ENCODE measurements around the gene HPD. TPM values are rescaled to one million over a fixed set of nuclear protein-coding genes. Genes with fewer than 3 reads are reported as not detected.
"Not testable (repeated sequence)": the region's sequence is repeated elsewhere in the genome, so short reads cannot be mapped to it uniquely, and the experiment has no call there.

HPD gene
- total and polyA plus RNA-seq, 5 donors from 2014 or later: not detected

DNA sequence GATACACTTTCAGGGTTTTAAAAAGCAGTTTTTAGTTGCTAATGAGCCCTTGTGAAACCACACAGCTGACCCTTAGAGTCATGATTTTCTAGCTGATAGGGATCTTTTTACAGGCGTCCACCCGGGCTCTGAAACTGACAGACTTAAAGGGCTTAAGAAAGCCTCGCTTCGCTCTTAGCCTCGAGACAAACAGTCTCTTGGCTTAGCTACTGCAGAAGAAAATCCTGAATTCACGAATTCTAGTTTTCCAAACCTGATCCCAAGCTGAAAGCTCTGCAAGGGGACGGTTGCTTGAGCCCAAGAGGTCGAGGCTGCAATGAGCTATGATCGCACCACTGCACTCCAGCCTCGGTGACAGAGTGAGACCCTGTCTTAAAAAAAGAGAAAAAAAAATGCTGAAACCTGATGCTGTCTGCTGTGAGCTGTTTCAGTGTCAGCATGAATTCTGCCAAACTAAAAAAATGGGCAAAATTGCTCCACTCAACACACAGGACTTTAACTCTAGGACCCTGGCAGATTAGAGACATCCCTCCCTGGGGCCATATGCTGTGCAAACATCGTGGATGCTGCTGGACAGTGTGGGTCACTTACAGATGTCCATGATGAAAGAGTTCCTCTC lies 3.1 kb upstream of the HPD start:
- no peak overlapping the region for H3K4me3 ChIP-seq (ENCODE audit: low read depth, low read length)
- Mint-ChIP-seq H3K4me3 (no peak overlapping the region), H3K27ac (no peak overlapping the region), H3K27me3 (no peaks in the 10 kb centered on the region), H3K4me1 (no peaks in the 10 kb centered on the region), H3K9me3 (no peaks in the 10 kb centered on the region), H3K36me3 (peaks cover 4% of the 10 kb centered on the region)
- no peak for DNase-seq
- ATAC-seq (ENCODE audit: low read depth in 2 of 2): no peak
- no peaks in the 10 kb centered on the region for H3K36me3 ChIP-seq (ENCODE audit: control insufficient read depth, insufficient read depth, low read length)
- H3K27me3 ChIP-seq (ENCODE audit: control insufficient read depth, insufficient read depth, low read length): no peaks in the 10 kb centered on the region
- no peak overlapping the region for H3K27ac ChIP-seq (ENCODE audit: insufficient read depth, low read length, poor library complexity, severe bottlenecking)
- no peaks in the 10 kb centered on the region for H3K9me3 ChIP-seq (ENCODE audit: control insufficient read depth in 2 of 2, low read length in 2 of 2)
- H3K4me1 ChIP-seq (ENCODE audit: control insufficient read depth, insufficient read depth, low read length, poor library complexity, severe bottlenecking): no peaks in the 10 kb centered on the region

DNA sequence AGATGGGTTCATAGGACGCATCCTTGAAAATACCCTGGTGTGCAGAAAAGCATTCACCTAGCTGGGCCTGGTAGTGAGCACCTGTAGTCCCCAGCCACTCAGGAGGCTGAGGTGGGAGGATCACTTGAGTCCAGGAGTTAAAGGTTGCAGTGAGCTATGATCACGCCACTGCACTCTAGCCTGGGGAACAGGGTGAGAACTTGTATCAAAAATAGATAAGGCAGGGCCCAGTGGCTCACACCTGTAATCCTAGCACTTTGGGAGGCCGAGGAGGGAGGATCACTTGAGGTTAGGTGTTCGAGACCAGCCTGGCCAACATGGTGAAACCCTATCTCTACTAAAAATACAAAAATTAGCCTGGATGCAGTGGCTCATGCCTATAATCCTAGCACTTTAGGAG lies 2.0 kb upstream of the HPD start:
- H3K4me3 Mint-ChIP-seq; H3K9me3 ChIP-seq (ENCODE audit: control insufficient read depth in 2 of 2, low read length in 2 of 2); H3K36me3 Mint-ChIP-seq; H3K9me3 Mint-ChIP-seq; DNase-seq; ATAC-seq (ENCODE audit: low read depth in 2 of 2); H3K27me3 Mint-ChIP-seq; H3K36me3 ChIP-seq (ENCODE audit: control insufficient read depth, insufficient read depth, low read length); H3K4me1 Mint-ChIP-seq; H3K27ac ChIP-seq (ENCODE audit: insufficient read depth, low read length, poor library complexity, severe bottlenecking); H3K27ac Mint-ChIP-seq; H3K27me3 ChIP-seq (ENCODE audit: control insufficient read depth, insufficient read depth, low read length); H3K4me3 ChIP-seq (ENCODE audit: low read depth, low read length); H3K4me1 ChIP-seq (ENCODE audit: control insufficient read depth, insufficient read depth, low read length, poor library complexity, severe bottlenecking): not testable (repeated sequence)

DNA sequence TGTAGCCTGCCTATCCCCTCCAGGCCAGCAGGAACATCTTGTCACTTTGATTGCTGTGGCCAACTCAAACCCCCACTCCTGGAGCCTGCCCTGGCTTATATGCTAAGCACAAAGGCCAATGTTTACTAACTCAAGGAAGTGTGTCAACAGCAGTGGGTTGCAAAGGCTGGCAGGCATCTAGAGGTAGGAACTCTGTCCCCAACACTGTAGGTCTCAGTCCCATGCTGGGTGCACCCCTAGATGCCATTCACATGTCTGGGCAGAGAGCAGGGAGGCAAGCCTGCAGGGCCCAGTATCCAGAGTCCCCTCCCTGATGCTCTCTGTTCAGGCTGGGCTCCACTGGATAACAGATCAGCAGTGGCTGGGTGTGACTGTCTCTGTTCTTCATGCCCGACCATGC lies 1.6 kb upstream of the HPD start:
- H3K4me1 Mint-ChIP-seq: no peaks in the 10 kb centered on the region

DNA sequence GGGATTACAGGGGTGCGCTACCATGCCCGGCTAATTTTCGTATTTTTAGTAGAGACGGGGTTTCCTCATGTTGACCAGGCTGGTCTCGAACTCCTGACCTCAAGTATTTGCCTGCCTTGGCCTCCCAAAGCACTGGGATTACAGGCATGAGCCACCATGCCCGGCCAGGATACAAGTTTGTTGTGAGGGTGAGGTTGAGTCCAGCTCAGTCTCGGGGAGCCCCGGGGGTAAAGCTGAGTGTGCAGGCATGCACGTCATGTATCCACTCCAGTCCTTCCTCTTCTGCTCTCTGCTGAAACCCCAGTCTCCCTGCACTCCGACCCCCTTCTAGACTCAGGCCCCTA lies 369 bp downstream of the HPD start:
- DNase-seq: no peak
- Mint-ChIP-seq H3K4me1 (no peaks in the 10 kb centered on the region), H3K27ac (no peak overlapping the region), H3K9me3 (no peaks in the 10 kb centered on the region), H3K4me3 (no peak overlapping the region), H3K36me3 (peaks cover 2% of the 10 kb centered on the region), H3K27me3 (no peaks in the 10 kb centered on the region)
- Histone ChIP-seq H3K36me3 (ENCODE audit: control insufficient read depth, insufficient read depth, low read length) (no peaks in the 10 kb centered on the region), H3K27me3 (ENCODE audit: control insufficient read depth, insufficient read depth, low read length) (no peaks in the 10 kb centered on the region), H3K4me3 (ENCODE audit: low read depth, low read length) (no peak overlapping the region), H3K9me3 (ENCODE audit: control insufficient read depth in 2 of 2, low read length in 2 of 2) (no peaks in the 10 kb centered on the region), H3K4me1 (ENCODE audit: control insufficient read depth, insufficient read depth, low read length, poor library complexity, severe bottlenecking) (no peaks in the 10 kb centered on the region), H3K27ac (ENCODE audit: insufficient read depth, low read length, poor library complexity, severe bottlenecking) (no peak overlapping the region)
- no peak for ATAC-seq (ENCODE audit: low read depth in 2 of 2)

More for the DNA sequence above, 1.6 kb upstream of the HPD start:
- no peak overlapping the region for H3K27ac ChIP-seq (ENCODE audit: insufficient read depth, low read length, poor library complexity, severe bottlenecking)
- no peaks in the 10 kb centered on the region for H3K27me3 Mint-ChIP-seq
- ATAC-seq (ENCODE audit: low read depth in 2 of 2): no peak
- H3K4me1 ChIP-seq (ENCODE audit: control insufficient read depth, insufficient read depth, low read length, poor library complexity, severe bottlenecking): no peaks in the 10 kb centered on the region
- no peaks in the 10 kb centered on the region for H3K36me3 ChIP-seq (ENCODE audit: control insufficient read depth, insufficient read depth, low read length)
- no peak overlapping the region for H3K4me3 ChIP-seq (ENCODE audit: low read depth, low read length)
- DNase-seq: no peak
- peaks cover 4% of the 10 kb centered on the region for H3K36me3 Mint-ChIP-seq
- no peaks in the 10 kb centered on the region for H3K9me3 ChIP-seq (ENCODE audit: control insufficient read depth in 2 of 2, low read length in 2 of 2)
- no peaks in the 10 kb centered on the region for H3K9me3 Mint-ChIP-seq
- no peaks in the 10 kb centered on the region for H3K27me3 ChIP-seq (ENCODE audit: control insufficient read depth, insufficient read depth, low read length)
- no peak overlapping the region for H3K4me3 Mint-ChIP-seq
- H3K27ac Mint-ChIP-seq: no peak overlapping the region

DNA sequence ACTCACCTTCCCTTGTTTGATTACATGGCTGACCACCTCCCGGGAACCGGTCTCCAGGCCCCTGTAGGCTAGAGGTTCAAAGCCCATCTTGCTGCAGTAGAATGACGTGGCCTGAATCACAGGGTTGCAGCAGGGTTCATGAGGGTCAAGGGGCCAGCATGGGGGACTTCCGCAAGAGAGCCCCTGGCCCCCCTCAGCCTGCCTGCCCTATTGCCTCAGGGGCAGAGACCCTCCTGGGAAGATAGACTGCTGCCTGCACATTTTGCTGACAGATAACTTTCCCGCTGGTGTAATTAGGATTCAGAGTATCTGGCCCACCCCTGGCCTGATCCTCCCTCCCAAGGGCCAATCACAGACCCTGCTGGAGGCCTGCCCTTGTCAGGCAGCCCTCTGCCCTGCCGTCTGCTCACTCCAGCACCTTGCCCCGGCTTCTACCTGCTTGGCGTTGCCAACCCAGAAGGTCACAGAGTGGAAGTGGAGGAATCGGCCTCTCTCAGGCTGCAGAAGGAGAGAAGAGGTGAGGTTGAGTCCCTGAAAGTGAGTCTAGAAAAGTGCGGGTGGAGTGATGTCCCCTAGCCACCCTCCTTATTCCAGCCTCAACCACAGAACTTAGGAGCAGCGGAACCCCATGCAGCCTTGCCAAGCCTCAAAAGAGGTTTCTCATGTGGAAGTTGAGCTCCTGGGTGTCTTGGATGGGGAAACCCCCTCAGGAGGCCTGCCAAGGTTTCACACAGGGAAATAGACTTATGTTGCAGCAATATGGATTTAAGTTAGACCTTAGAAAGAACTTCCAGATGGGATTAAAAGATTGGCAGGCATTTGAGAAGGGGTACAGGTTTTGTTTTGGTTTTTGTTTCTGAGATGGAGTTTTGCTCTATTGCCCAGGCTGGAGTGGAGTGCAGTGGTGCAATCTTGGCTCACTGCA lies 1.1 kb downstream of the HPD start:
- Histone ChIP-seq H3K27me3 (ENCODE audit: control insufficient read depth, insufficient read depth, low read length) (no peaks in the 10 kb centered on the region), H3K27ac (ENCODE audit: insufficient read depth, low read length, poor library complexity, severe bottlenecking) (no peak overlapping the region), H3K4me3 (ENCODE audit: low read depth, low read length) (no peak overlapping the region), H3K36me3 (ENCODE audit: control insufficient read depth, insufficient read depth, low read length) (no peaks in the 10 kb centered on the region), H3K9me3 (ENCODE audit: control insufficient read depth in 2 of 2, low read length in 2 of 2) (no peaks in the 10 kb centered on the region), H3K4me1 (ENCODE audit: control insufficient read depth, insufficient read depth, low read length, poor library complexity, severe bottlenecking) (no peaks in the 10 kb centered on the region)
- no peak for ATAC-seq (ENCODE audit: low read depth in 2 of 2)
- H3K27me3 Mint-ChIP-seq: no peaks in the 10 kb centered on the region
- H3K4me3 Mint-ChIP-seq: no peak overlapping the region
- no peak overlapping the region for H3K27ac Mint-ChIP-seq
- H3K4me1 Mint-ChIP-seq: no peaks in the 10 kb centered on the region
- H3K36me3 Mint-ChIP-seq: no peaks in the 10 kb centered on the region
- H3K9me3 Mint-ChIP-seq: no peaks in the 10 kb centered on the region
- DNase-seq: no peak

DNA sequence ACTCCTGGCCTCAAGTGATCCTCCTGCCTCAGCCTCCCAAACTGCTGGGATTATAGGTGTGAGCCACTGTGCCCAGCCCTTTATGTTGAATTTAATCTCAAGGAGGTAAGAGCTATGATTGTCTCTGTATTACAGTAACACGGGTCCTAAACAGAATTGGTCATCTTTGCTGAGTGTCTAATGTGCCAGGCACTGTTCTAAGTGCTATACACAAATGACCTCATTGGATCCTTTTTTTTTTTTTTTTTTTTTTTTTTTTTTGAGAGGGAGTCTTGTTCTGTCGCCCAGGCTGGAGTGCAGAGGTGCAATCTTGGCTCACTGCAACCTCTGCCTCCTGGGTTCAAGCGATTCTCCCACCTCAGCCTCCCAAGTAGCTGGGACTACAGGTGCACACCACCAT lies 6.3 kb downstream of the HPD start:
- H3K4me3 ChIP-seq (ENCODE audit: low read depth, low read length); H3K4me1 ChIP-seq (ENCODE audit: control insufficient read depth, insufficient read depth, low read length, poor library complexity, severe bottlenecking); ATAC-seq (ENCODE audit: low read depth in 2 of 2); H3K4me3 Mint-ChIP-seq; H3K9me3 Mint-ChIP-seq; H3K27ac ChIP-seq (ENCODE audit: insufficient read depth, low read length, poor library complexity, severe bottlenecking); DNase-seq; H3K9me3 ChIP-seq (ENCODE audit: control insufficient read depth in 2 of 2, low read length in 2 of 2); H3K36me3 Mint-ChIP-seq; H3K27me3 Mint-ChIP-seq; H3K4me1 Mint-ChIP-seq; H3K36me3 ChIP-seq (ENCODE audit: control insufficient read depth, insufficient read depth, low read length); H3K27me3 ChIP-seq (ENCODE audit: control insufficient read depth, insufficient read depth, low read length): not testable (repeated sequence)
- H3K27ac Mint-ChIP-seq: peak overlapping the region in 1 of 3 donors; percentile 12

DNA sequence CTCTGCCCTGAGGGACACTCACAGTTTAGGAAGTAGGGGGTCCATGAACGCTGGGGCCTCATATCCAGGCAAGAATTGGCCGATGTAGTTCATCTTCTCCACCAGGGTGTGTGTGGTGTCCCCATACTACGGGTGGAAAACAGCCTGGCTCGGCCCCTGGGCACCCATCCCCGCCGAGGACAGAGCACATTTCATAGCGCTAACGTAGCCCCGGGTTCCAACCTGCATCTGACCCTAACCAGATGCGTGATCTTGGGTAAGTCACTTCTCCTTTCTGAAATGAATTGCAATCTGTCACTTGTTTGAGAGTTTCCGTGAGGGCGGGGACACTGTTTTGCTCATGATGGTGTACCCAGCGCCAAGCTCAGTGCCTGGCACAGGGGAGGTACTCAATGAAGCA lies 9.0 kb downstream of the HPD start:
- no peak overlapping the region for H3K4me3 Mint-ChIP-seq
- no peaks in the 10 kb centered on the region for H3K4me1 ChIP-seq (ENCODE audit: control insufficient read depth, insufficient read depth, low read length, poor library complexity, severe bottlenecking)
- no peaks in the 10 kb centered on the region for H3K9me3 ChIP-seq (ENCODE audit: control insufficient read depth in 2 of 2, low read length in 2 of 2)
- H3K27ac ChIP-seq (ENCODE audit: insufficient read depth, low read length, poor library complexity, severe bottlenecking): no peak overlapping the region
- H3K27ac Mint-ChIP-seq: peak overlapping the region in 2 of 3 donors; percentile 38 to 47
- no peaks in the 10 kb centered on the region for H3K36me3 Mint-ChIP-seq
- no peaks in the 10 kb centered on the region for H3K4me1 Mint-ChIP-seq
- H3K36me3 ChIP-seq (ENCODE audit: control insufficient read depth, insufficient read depth, low read length): no peaks in the 10 kb centered on the region
- no peaks in the 10 kb centered on the region for H3K9me3 Mint-ChIP-seq
- no peaks in the 10 kb centered on the region for H3K27me3 ChIP-seq (ENCODE audit: control insufficient read depth, insufficient read depth, low read length)
- no peak for DNase-seq
- ATAC-seq (ENCODE audit: low read depth in 2 of 2): no peak
- H3K4me3 ChIP-seq (ENCODE audit: low read depth, low read length): no peak overlapping the region
- no peaks in the 10 kb centered on the region for H3K27me3 Mint-ChIP-seq

DNA sequence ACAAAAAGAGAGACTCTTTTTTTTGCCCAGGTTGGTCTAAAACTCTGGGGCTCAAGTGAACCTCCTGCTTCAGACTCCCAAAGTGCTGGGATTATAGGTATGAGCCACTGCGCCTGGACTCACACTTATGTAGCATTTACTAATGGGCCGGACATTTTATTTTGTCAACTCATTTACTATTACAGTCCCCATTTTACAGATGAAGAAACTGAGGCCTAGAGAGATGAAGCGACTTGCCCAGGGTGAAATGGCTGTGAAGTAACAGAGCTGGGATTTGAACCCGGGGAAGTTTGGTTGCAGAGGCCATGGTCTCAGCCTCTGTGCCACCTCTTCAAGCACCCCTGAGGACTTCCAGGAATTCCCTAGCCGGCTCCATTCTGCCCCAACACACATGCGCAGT lies 9.4 kb downstream of the HPD start:
- Mint-ChIP-seq H3K4me3 (no peak overlapping the region), H3K9me3 (no peaks in the 10 kb centered on the region), H3K27me3 (no peaks in the 10 kb centered on the region), H3K27ac (no peak overlapping the region), H3K36me3 (no peaks in the 10 kb centered on the region), H3K4me1 (no peaks in the 10 kb centered on the region)
- no peaks in the 10 kb centered on the region for H3K4me1 ChIP-seq (ENCODE audit: control insufficient read depth, insufficient read depth, low read length, poor library complexity, severe bottlenecking)
- H3K27me3 ChIP-seq (ENCODE audit: control insufficient read depth, insufficient read depth, low read length): no peaks in the 10 kb centered on the region
- DNase-seq (no peak), ATAC-seq (ENCODE audit: low read depth in 2 of 2) (no peak)
- H3K27ac ChIP-seq (ENCODE audit: insufficient read depth, low read length, poor library complexity, severe bottlenecking): no peak overlapping the region
- H3K9me3 ChIP-seq (ENCODE audit: control insufficient read depth in 2 of 2, low read length in 2 of 2): no peaks in the 10 kb centered on the region
- no peaks in the 10 kb centered on the region for H3K36me3 ChIP-seq (ENCODE audit: control insufficient read depth, insufficient read depth, low read length)
- no peak overlapping the region for H3K4me3 ChIP-seq (ENCODE audit: low read depth, low read length)
